Measurements from ENCODE around the gene MYO18A. TPM values are rescaled to one million over a fixed set of nuclear protein-coding genes. Genes with fewer than 3 reads are reported as not detected.
"Not testable (repeated sequence)": the region's sequence is repeated elsewhere in the genome, so short reads cannot be mapped to it uniquely, and the experiment has no call there.

Gene MYO18A
- total RNA-seq, 1 donor, result 39.8 TPM

GRCh38 chr17:29148790-29149430, 31.3 kb downstream of the MYO18A start:
- Histone ChIP-seq H3K27ac (ENCODE audit: low read depth, low read length) (peak overlapping the region; percentile 56), H3K4me1 (ENCODE audit: insufficient read depth, low read length) (peaks cover 23% of the 10 kb centered on the region), H3K4me3 (ENCODE audit: insufficient read depth, low read length) (peak overlapping the region; percentile 72), H3K36me3 (ENCODE audit: insufficient read depth, low read length) (no peaks in the 10 kb centered on the region), H4K20me1 (ENCODE audit: insufficient read depth, low read length) (peaks cover 3% of the 10 kb centered on the region), H3K4me2 (ENCODE audit: insufficient read depth, low read length) (peak overlapping the region; percentile 92), H2AFZ (ENCODE audit: low read length) (peak overlapping the region; percentile 92), H3K9me3 (ENCODE audit: low read depth, low read length) (no peaks in the 10 kb centered on the region), H3K27me3 (ENCODE audit: insufficient read depth, low read length) (no peaks in the 10 kb centered on the region), H3K79me2 (ENCODE audit: insufficient read depth, low read length) (no peaks in the 10 kb centered on the region)
- TF ChIP-seq CTCF (IDR thresholded peaks at IDR 0.05; ENCODE audit: extremely low read depth, low read depth, low read length), result peak; percentile 85
- DNase-seq (ENCODE audit: insufficient read length, low spot score, missing footprints), result peak; percentile 98

GRCh38 chr17:29148257-29148789, 31.9 kb downstream of the MYO18A start:
- Histone ChIP-seq H2AFZ (ENCODE audit: low read length) (peak overlapping the region; percentile 92), H3K4me2 (ENCODE audit: insufficient read depth, low read length) (peak overlapping the region; percentile 92), H3K36me3 (ENCODE audit: insufficient read depth, low read length) (no peaks in the 10 kb centered on the region), H4K20me1 (ENCODE audit: insufficient read depth, low read length) (peaks cover 7% of the 10 kb centered on the region), H3K27me3 (ENCODE audit: insufficient read depth, low read length) (no peaks in the 10 kb centered on the region), H3K79me2 (ENCODE audit: insufficient read depth, low read length) (no peaks in the 10 kb centered on the region), H3K9me3 (ENCODE audit: low read depth, low read length) (no peaks in the 10 kb centered on the region), H3K27ac (ENCODE audit: low read depth, low read length) (peak overlapping the region; percentile 56), H3K4me3 (ENCODE audit: insufficient read depth, low read length) (peak overlapping the region; percentile 72), H3K4me1 (ENCODE audit: insufficient read depth, low read length) (peaks cover 26% of the 10 kb centered on the region)
- no peak for DNase-seq (ENCODE audit: insufficient read length, low spot score, missing footprints)
- no peak for TF ChIP-seq CTCF (IDR thresholded peaks at IDR 0.05; ENCODE audit: extremely low read depth, low read depth, low read length)

GRCh38 chr17:29147682-29148081, 32.5 kb downstream of the MYO18A start:
- TF ChIP-seq CTCF (IDR thresholded peaks at IDR 0.05; ENCODE audit: extremely low read depth, low read depth, low read length), result no peak
- H3K9me3 ChIP-seq (ENCODE audit: low read depth, low read length), result no peaks in the 10 kb centered on the region
- H3K79me2 ChIP-seq (ENCODE audit: insufficient read depth, low read length), result no peaks in the 10 kb centered on the region

GRCh38 chr17:29147228-29147627, 33.0 kb downstream of the MYO18A start:
- not testable (repeated sequence) for H3K4me2 ChIP-seq (ENCODE audit: insufficient read depth, low read length); H3K4me3 ChIP-seq (ENCODE audit: insufficient read depth, low read length); H3K9me3 ChIP-seq (ENCODE audit: low read depth, low read length); DNase-seq (ENCODE audit: insufficient read length, low spot score, missing footprints); H3K27me3 ChIP-seq (ENCODE audit: insufficient read depth, low read length); H3K79me2 ChIP-seq (ENCODE audit: insufficient read depth, low read length); H3K36me3 ChIP-seq (ENCODE audit: insufficient read depth, low read length); H2AFZ ChIP-seq (ENCODE audit: low read length); H4K20me1 ChIP-seq (ENCODE audit: insufficient read depth, low read length); H3K27ac ChIP-seq (ENCODE audit: low read depth, low read length)
- H3K4me1 ChIP-seq (ENCODE audit: insufficient read depth, low read length), result peaks cover 35% of the 10 kb centered on the region

More at GRCh38 chr17:29147682-29148081, 32.5 kb downstream of the MYO18A start:
- Histone ChIP-seq H3K4me2 (ENCODE audit: insufficient read depth, low read length) (no peak overlapping the region), H3K4me3 (ENCODE audit: insufficient read depth, low read length) (no peak overlapping the region), H2AFZ (ENCODE audit: low read length) (no peak overlapping the region), H3K27me3 (ENCODE audit: insufficient read depth, low read length) (no peaks in the 10 kb centered on the region), H3K36me3 (ENCODE audit: insufficient read depth, low read length) (no peaks in the 10 kb centered on the region), H4K20me1 (ENCODE audit: insufficient read depth, low read length) (peaks cover 7% of the 10 kb centered on the region), H3K27ac (ENCODE audit: low read depth, low read length) (no peak overlapping the region), H3K4me1 (ENCODE audit: insufficient read depth, low read length) (peaks cover 31% of the 10 kb centered on the region)
- DNase-seq (ENCODE audit: insufficient read length, low spot score, missing footprints), result no peak

Measured in osteoblast (primary cell).